Gastrocnemius medialis (tissue), 4 donors: ENCODE measurements around the gene MYO1D.

Source experiments
- CTCF ChIP-seq, 5 experiments: fragments of 450-650 bp in 3 of 5; fragments of 200-600 bp in 2 of 5; sonication (generic) in 2 of 5; IDR thresholded peaks in 4 of 5; conservative IDR thresholded peaks in 1 of 5; 1 replicate in 4 of 5; 2 replicates in 1 of 5; pipeline ENCODE4 v1.5.1; 2016 to 2019; ENCODE audit warnings: antibody characterized with exemption in 5 of 5, mild to moderate bottlenecking in 3 of 5, moderate library complexity in 3 of 5
- POLR2A ChIP-seq, 2 donors: fragments of 450-650 bp; IDR thresholded peaks; one replicate each; pipeline ENCODE4 v1.6.1; 2017; ENCODE audit warnings: antibody characterized with exemption in 2 of 2, mild to moderate bottlenecking in 2 of 2, moderate library complexity in 2 of 2

- no peak for TF ChIP-seq POLR2A (IDR thresholded peaks at IDR 0.05)
- TF ChIP-seq CTCF (IDR thresholded peaks at IDR 0.05 in 4 of 5, conservative IDR thresholded peaks at IDR 0.05 in 1 of 5), result no peak
Measured at GRCh38 chr17:32558997-32559650, 317.8 kb downstream of the MYO1D start.
